GM18858 (cell line): Measurements from ENCODE around the gene SLC37A1.

Experiments used
- ATAC-seq: cut with Tn5 transposase; IDR thresholded peaks from one replicate; pipeline ENCODE4 v1.9.1; 2021; ENCODE audit not compliant: unreplicated experiment

Gene SLC37A1

GRCh38 chr21:42572906-42573495 is 59.3 kb downstream of the SLC37A1 start:
- ATAC-seq = no peak

GRCh38 chr21:42574234-42575027 is 60.8 kb downstream of the SLC37A1 start:
- ATAC-seq = no peak

- ATAC-seq = no peak
Observed at GRCh38 chr21:42575111-42575510, 61.5 kb downstream of the SLC37A1 start.

GRCh38 chr21:42576639-42577038 is 63.0 kb downstream of the SLC37A1 start:
- ATAC-seq = no peak

- ATAC-seq = no peak
Observed at GRCh38 chr21:42578034-42578433, 64.4 kb downstream of the SLC37A1 start.

GRCh38 chr21:42578761-42579415 is 65.2 kb downstream of the SLC37A1 start:
- ATAC-seq = no peak

GRCh38 chr21:42579456-42580075 is 65.9 kb downstream of the SLC37A1 start:
- ATAC-seq = no peak

GRCh38 chr21:42580076-42580792 is 66.6 kb downstream of the SLC37A1 start:
- ATAC-seq = no peak

GRCh38 chr21:42580793-42581321 is 67.2 kb downstream of the SLC37A1 start:
- ATAC-seq = no peak

GRCh38 chr21:42581336-42581992 is 67.8 kb downstream of the SLC37A1 start:
- no peak for ATAC-seq

GRCh38 chr21:42581993-42582786 is 68.5 kb downstream of the SLC37A1 start:
- ATAC-seq = no peak

GRCh38 chr21:42582787-42583476 is 69.3 kb downstream of the SLC37A1 start:
- no peak for ATAC-seq

GRCh38 chr21:42583477-42584295 is 70.0 kb downstream of the SLC37A1 start:
- no peak for ATAC-seq

GRCh38 chr21:42584296-42584641 is 70.6 kb downstream of the SLC37A1 start:
- ATAC-seq = no peak

GRCh38 chr21:42585881-42586280 is 72.2 kb downstream of the SLC37A1 start:
- ATAC-seq = no peak

- no peak for ATAC-seq
Observed at GRCh38 chr21:42586406-42586805, 72.8 kb downstream of the SLC37A1 start.

- ATAC-seq = no peak
Observed at GRCh38 chr21:42587036-42587435, 73.4 kb downstream of the SLC37A1 start.
